Osteocyte (in vitro differentiated cells): ENCODE data around the gene SPESP1. TPM values are rescaled to one million over a fixed set of nuclear protein-coding genes. Genes with fewer than 3 reads are reported as not detected.

Experiments used
- DNase-seq: peaks from one replicate; pipeline ENCODE4 v3.0.0; 2021; ENCODE audit warnings: mixed read lengths; ENCODE audit not compliant: unreplicated experiment; ENCODE audit errors: extremely low spot score
- H3K27ac Mint-ChIP-seq: one replicate; pipeline ENCODE4 v1.8.0; 2021; ENCODE audit warnings: mild to moderate bottlenecking, mixed read lengths; ENCODE audit not compliant: unreplicated experiment
- H3K27me3 Mint-ChIP-seq: one replicate; pipeline ENCODE4 v1.8.0; 2021; ENCODE audit warnings: mixed read lengths; ENCODE audit not compliant: unreplicated experiment
- H3K36me3 Mint-ChIP-seq: one replicate; pipeline ENCODE4 v1.8.0; 2021; ENCODE audit warnings: mixed read lengths; ENCODE audit not compliant: unreplicated experiment
- H3K4me1 Mint-ChIP-seq: one replicate; pipeline ENCODE4 v1.8.0; 2021; ENCODE audit warnings: mixed read lengths; ENCODE audit not compliant: unreplicated experiment
- H3K4me3 Mint-ChIP-seq: one replicate; pipeline ENCODE4 v1.8.0; 2021; ENCODE audit warnings: mild to moderate bottlenecking, moderate library complexity, mixed read lengths; ENCODE audit not compliant: unreplicated experiment
- H3K9me3 Mint-ChIP-seq: one replicate; pipeline ENCODE4 v1.8.0; 2021; ENCODE audit warnings: mixed read lengths; ENCODE audit not compliant: unreplicated experiment
- CTCF ChIP-seq: fragments of 200-600 bp; sonication (generic); IDR thresholded peaks from 2 replicates; pipeline ENCODE4 v1.5.0; 2021; ENCODE audit warnings: antibody characterized with exemption, mild to moderate bottlenecking, moderate library complexity
- total RNA-seq: library from RNA; stranded (reverse); gene quantifications from 2 replicates; pipeline ENCODE4 v1.2.1, GENCODE V29; 2021

The SPESP1 gene
- total RNA-seq, 1 donor from 2014 or later, result not detected

GRCh38 chr15:68990231-68990991 is 60.1 kb downstream of the SPESP1 start:
- no peaks in the 10 kb centered on the region for H3K4me1 Mint-ChIP-seq
- no peaks in the 10 kb centered on the region for H3K9me3 Mint-ChIP-seq
- peaks cover 38% of the 10 kb centered on the region for H3K27me3 Mint-ChIP-seq
- H3K36me3 Mint-ChIP-seq, result no peaks in the 10 kb centered on the region
- DNase-seq, result peak; percentile 69
- H3K27ac Mint-ChIP-seq, result no peak overlapping the region
- no peak overlapping the region for H3K4me3 Mint-ChIP-seq
- TF ChIP-seq CTCF, result no peak

GRCh38 chr15:68990992-68991500 is 60.7 kb downstream of the SPESP1 start:
- no peak overlapping the region for H3K27ac Mint-ChIP-seq
- no peak for TF ChIP-seq CTCF
- H3K4me3 Mint-ChIP-seq, result no peak overlapping the region
- H3K36me3 Mint-ChIP-seq, result no peaks in the 10 kb centered on the region
- peaks cover 38% of the 10 kb centered on the region for H3K27me3 Mint-ChIP-seq
- no peaks in the 10 kb centered on the region for H3K4me1 Mint-ChIP-seq
- no peaks in the 10 kb centered on the region for H3K9me3 Mint-ChIP-seq
- peak; percentile 32 for DNase-seq

DNA sequence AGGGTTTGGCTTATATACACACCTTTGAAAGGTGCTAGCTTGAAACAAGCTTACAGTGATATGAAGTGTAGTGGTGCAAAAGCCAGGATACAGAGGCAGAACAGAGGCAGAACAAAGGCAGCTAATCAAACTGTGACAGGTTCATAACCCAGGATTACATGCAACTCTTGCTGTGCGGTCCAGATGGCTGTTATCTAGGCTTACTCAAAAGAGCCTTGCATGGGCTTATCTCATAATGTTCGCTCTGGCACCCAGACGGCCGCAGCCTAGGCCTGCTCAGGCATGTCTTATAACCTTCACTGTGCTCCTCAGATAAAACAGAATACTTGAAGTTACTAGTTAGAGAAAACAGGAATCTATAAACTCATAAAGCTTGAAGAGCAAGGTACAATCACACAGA is 61.4 kb downstream of the SPESP1 start:
- Mint-ChIP-seq H3K27me3 (peaks cover 35% of the 10 kb centered on the region), H3K9me3 (no peaks in the 10 kb centered on the region), H3K27ac (no peak overlapping the region), H3K36me3 (no peaks in the 10 kb centered on the region), H3K4me3 (no peak overlapping the region), H3K4me1 (no peaks in the 10 kb centered on the region)
- TF ChIP-seq CTCF, result no peak
- peak; percentile 44 for DNase-seq

GRCh38 chr15:68992696-68993095 is 62.4 kb downstream of the SPESP1 start:
- Mint-ChIP-seq H3K27ac (no peak overlapping the region), H3K4me1 (peaks cover 5% of the 10 kb centered on the region), H3K27me3 (peaks cover 27% of the 10 kb centered on the region), H3K4me3 (no peak overlapping the region), H3K36me3 (no peaks in the 10 kb centered on the region), H3K9me3 (no peaks in the 10 kb centered on the region)
- no peak for TF ChIP-seq CTCF
- no peak for DNase-seq

DNA sequence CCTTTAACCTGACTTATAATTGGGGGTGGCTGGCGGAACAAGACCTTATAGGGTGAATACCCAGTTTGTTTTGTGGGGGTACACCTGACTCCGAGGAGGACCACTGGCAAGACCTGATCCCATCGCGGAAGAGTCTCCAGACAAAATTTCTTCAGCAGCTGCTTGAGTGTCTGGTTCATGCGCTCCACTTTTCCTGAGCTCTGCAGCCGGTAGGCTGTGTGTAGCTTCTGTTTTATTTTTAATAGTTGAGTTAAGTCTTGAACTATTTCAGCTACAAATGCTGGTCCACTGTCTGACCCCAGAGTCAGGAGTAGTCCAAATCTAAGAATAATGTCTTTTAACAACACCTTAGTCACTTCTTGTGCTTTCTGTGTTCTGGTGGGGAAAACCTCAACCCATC is 63.0 kb downstream of the SPESP1 start:
- no peaks in the 10 kb centered on the region for H3K9me3 Mint-ChIP-seq
- no peaks in the 10 kb centered on the region for H3K36me3 Mint-ChIP-seq
- peaks cover 8% of the 10 kb centered on the region for H3K4me1 Mint-ChIP-seq
- H3K27me3 Mint-ChIP-seq, result peaks cover 21% of the 10 kb centered on the region
- H3K27ac Mint-ChIP-seq, result no peak overlapping the region
- H3K4me3 Mint-ChIP-seq, result no peak overlapping the region
- peak; percentile 30 for DNase-seq
- no peak for TF ChIP-seq CTCF
